GM12878 (cell line): Measurements from ENCODE around the gene ARFGAP3.

Experiments used
- MXI1 ChIP-seq: fragments of 150-350 bp; IDR thresholded peaks from 2 replicates; pipeline ENCODE4 v1.6.1; 2011; ENCODE audit warnings: low read depth, mild to moderate bottlenecking, inconsistent platforms, low read length, improper control_type of control experiment
- MYC ChIP-seq: IDR thresholded peaks from 2 replicates; pipeline ENCODE4 v1.6.1; 2011; ENCODE audit warnings: mild to moderate bottlenecking, low read length, moderate library complexity, inconsistent platforms; ENCODE audit not compliant: insufficient read depth, insufficient replicate concordance, insufficient read length, severe bottlenecking
- POLR2A ChIP-seq: IDR thresholded peaks from 2 replicates; pipeline ENCODE4 v1.6.1; 2011; ENCODE audit warnings: low read depth, mild to moderate bottlenecking, low read length
- RFX5 ChIP-seq: IDR thresholded peaks from 2 replicates; pipeline ENCODE4 v1.6.1; 2011; ENCODE audit warnings: low read depth, low read length, improper control_type of control experiment
- ZNF384 ChIP-seq: IDR thresholded peaks from 2 replicates; pipeline ENCODE4 v1.6.1; 2012; ENCODE audit warnings: low read depth, mild to moderate bottlenecking, low read length, improper control_type of control experiment, borderline replicate concordance
- TF ChIP-seq, protein P1 (sequence below): IDR thresholded peaks from 2 replicates; pipeline ENCODE4 v1.6.1; 2012; ENCODE audit warnings: low read depth, low read length, improper control_type of control experiment

- TF ChIP-seq MXI1 (no peak), ZNF384 (no peak), RFX5 (no peak), POLR2A (no peak), MYC (no peak)
- TF ChIP-seq, protein P1, sequence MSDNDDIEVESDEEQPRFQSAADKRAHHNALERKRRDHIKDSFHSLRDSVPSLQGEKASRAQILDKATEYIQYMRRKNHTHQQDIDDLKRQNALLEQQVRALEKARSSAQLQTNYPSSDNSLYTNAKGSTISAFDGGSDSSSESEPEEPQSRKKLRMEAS: no peak
These were observed 39.5 kb downstream of the ARFGAP3 start for GRCh38 chr22:42817556-42817955.
